Prostate gland (tissue), 2 donors: Measurements from ENCODE around the gene HPS1.

Experiments used
- POLR2A ChIP-seq: fragments of 450-650 bp; IDR thresholded peaks from one replicate; pipeline ENCODE4 v1.6.1; 2016; ENCODE audit warnings: antibody characterized with exemption, mild to moderate bottlenecking
- POLR2AphosphoS5 ChIP-seq: sonication (generic); formaldehyde crosslinking; IDR thresholded peaks from one replicate; pipeline ENCODE4 v1.6.1; 2017; ENCODE audit warnings: antibody characterized with exemption
- TF ChIP-seq, protein P1 (sequence below), 4 experiments: fragments of 200-600 bp in 2 of 4; fragments of 450-650 bp in 2 of 4; sonication (generic) in 2 of 4; IDR thresholded peaks; 1 replicate in 3 of 4; 2 replicates in 1 of 4; pipeline ENCODE4 v1.5.1; 2016 to 2019; ENCODE audit warnings: antibody characterized with exemption in 4 of 4, mild to moderate bottlenecking in 2 of 4, moderate library complexity in 2 of 4

DNA sequence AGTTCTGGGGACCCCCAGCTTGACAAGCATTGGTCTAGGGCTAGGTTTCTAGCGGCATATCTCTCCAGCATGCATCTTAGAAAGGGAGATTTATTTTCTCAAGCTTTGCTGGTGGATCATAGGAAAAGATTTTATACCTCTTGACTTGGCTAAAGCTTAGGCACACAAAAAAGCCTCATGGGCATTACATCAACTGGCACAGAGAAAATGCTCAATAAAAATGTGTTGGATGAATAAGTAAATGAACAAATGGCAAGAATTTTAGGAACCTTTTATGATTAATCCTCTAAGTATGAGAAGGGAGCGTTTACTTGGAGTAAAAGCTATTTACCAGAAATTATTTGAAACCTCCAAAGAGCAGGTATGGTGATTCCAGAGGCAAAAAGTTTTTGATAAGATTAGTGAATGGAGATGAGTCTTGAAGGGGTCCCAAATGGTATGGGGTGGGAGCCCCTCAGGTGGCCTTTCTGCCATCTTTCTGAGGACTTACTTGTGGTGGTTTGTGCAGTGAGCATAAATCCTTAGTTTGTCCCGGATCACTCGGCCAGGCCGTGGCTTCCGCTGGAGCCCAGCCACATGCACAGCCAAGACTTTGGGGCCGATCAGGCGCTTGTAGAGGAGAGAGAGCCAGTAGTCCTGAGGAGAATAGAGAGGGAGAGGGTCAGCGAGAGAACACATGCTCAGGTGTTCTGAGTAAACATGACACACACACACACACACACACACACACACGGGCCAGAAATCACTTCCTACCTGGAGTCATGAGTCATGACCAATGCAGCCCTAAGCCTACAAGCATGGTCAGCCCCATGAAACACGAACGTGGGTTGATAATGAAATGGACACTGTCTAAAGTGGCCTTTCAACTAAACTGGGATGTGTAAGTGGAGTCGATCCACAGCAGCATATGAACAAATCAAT, 43.1 kb upstream of the HPS1 start:
- TF ChIP-seq POLR2A, result no peak
- TF ChIP-seq, protein P1, sequence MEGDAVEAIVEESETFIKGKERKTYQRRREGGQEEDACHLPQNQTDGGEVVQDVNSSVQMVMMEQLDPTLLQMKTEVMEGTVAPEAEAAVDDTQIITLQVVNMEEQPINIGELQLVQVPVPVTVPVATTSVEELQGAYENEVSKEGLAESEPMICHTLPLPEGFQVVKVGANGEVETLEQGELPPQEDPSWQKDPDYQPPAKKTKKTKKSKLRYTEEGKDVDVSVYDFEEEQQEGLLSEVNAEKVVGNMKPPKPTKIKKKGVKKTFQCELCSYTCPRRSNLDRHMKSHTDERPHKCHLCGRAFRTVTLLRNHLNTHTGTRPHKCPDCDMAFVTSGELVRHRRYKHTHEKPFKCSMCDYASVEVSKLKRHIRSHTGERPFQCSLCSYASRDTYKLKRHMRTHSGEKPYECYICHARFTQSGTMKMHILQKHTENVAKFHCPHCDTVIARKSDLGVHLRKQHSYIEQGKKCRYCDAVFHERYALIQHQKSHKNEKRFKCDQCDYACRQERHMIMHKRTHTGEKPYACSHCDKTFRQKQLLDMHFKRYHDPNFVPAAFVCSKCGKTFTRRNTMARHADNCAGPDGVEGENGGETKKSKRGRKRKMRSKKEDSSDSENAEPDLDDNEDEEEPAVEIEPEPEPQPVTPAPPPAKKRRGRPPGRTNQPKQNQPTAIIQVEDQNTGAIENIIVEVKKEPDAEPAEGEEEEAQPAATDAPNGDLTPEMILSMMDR (IDR thresholded peaks at IDR 0.05), result no peak
- TF ChIP-seq POLR2AphosphoS5, result no peak
